GM18951 (cell line): ENCODE results near the gene HBEGF.

Experiments used
- POLR2A ChIP-seq: IDR thresholded peaks from 4 replicates; pipeline ENCODE4 v1.6.1; 2011; ENCODE audit warnings: mild to moderate bottlenecking; ENCODE audit not compliant: insufficient read length, insufficient read depth; ENCODE audit errors: extremely low read depth
- in situ Hi-C: fragments of 300-500 bp; cut with MboI; formaldehyde crosslinking; loops from one replicate; pipeline ENCODE4 v1.12.0; 2022; ENCODE audit warnings: low sequenced_read_pairs, mixed read lengths, inconsistent platforms; ENCODE audit not compliant: unreplicated experiment

Gene HBEGF

DNA sequence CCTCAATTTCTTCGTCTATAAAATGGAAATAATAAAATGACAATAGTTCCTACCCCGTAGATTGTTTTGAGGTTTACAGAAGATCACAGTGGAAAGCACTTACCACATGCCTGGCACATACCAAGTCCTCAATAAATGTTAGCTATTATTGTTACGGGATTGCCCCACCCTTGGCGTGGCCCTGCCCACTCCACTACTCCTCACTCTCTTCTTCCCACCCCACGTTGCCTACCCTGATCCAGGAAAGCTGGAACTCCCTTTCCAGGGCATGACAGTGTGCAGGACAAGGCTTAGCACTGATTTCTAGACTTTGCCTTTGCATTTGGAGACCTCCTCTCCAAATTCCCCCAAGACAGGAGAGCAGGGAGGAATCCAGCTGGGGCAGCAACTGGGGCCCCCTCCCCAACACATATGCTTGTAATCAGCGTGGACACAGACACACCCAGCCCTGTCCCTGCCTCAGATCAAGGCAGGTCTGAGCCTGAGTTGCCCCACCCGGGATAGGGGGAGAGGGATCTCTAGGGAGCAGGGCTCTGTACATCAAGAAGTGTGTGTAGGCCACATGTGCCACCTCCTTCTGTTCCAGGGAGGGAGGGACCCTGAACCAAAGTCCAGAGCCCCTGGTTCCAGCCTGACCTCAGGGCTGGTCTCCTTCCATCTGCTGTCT is 20.3 kb upstream of the HBEGF start:
- TF ChIP-seq POLR2A, result no peak
- in situ Hi-C loops, result loop anchor here (10.0 kb wide), 1 partner anchor 348 kb away; no protein-coding TSS in a partner anchor

DNA sequence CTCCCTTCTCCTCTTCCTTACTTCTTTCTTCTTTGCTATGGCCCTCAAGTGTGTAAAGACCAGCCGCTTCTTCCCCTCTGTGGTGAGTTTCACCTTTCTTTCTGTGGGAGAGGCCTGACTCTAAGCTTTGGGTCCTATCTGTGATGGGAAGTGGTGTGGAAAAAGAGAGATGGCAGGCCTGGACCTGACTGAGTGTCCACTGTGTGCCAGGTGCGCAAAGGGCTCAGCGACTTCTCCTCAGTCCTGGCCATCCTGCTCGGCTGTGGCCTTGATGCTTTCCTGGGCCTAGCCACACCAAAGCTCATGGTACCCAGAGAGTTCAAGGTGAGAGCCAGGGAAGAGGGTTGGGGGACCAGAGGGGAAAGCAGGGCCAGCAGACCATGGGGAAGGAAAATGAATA is 19.5 kb upstream of the HBEGF start:
- in situ Hi-C loops, result loop anchor here (10.0 kb wide), 1 partner anchor 349 kb away; no protein-coding TSS in a partner anchor
- TF ChIP-seq POLR2A, result no peak

DNA sequence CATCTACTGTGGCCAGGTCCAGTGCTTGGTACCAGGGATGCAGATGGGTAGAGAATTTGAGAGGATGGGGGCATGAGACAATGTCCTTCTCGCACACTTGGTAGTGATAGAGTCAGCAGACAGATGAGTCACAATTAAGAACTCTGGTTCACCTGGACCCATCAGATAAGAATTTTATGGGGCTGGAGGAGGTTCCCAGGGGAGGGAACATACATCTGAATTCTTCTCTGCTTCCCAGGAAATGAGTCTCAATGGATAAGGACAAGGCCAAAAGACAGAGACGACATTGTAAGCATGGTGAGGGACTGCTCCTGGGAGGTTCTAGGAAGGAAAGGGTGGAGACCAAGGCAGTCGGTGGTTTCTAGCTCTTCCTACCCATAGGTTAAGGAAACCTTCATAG is 18.9 kb upstream of the HBEGF start:
- TF ChIP-seq POLR2A, result no peak

DNA sequence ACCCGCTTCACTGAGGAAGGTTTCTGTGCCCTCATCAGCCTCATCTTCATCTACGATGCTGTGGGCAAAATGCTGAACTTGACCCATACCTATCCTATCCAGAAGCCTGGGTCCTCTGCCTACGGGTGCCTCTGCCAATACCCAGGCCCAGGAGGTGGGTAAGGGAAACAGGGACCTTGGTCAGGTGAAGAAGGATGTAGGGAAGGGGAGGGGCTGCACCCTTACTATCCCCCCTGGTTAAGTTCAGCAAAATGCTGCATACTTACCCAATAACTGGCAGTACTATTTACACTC is 18.0 kb upstream of the HBEGF start:
- no peak for TF ChIP-seq POLR2A
- in situ Hi-C loops, result loop anchor here (10.0 kb wide), 1 partner anchor 350 kb away; no protein-coding TSS in a partner anchor

More for the DNA sequence above, 18.9 kb upstream of the HBEGF start:
- in situ Hi-C loops, result loop anchor here (10.0 kb wide), 1 partner anchor 350 kb away; no protein-coding TSS in a partner anchor

DNA sequence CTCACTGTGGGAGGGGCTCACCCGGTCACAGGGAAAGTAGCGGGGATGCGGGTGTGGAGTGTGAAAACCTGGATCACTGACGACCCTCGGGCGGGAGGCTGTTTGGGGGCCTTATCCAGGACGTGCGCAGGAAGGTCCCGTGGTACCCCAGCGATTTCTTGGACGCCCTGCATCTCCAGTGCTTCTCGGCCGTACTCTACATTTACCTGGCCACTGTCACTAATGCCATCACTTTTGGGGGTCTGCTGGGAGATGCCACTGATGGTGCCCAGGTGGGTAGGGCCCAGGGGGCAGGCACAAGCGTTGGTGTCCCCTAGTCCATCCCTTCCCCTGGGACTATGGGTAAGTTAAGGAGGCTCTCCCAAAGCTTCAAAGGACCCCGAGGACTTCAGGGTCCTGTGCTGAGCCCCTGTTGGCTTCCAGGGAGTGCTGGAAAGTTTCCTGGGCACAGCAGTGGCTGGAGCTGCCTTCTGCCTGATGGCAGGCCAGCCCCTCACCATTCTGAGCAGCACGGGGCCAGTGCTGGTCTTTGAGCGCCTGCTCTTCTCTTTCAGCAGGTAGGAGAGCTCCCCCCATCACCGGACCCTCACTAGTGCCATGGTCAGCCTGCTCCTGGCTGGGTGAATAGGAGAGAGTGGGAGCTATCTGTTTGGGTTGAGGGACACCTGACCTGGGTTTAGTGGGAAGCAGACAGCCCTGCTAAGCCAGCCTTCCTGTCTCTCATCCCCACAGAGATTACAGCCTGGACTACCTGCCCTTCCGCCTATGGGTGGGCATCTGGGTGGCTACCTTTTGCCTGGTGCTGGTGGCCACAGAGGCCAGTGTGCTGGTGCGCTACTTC is 17.4 kb upstream of the HBEGF start:
- in situ Hi-C loops, result loop anchor here (10.0 kb wide), 1 partner anchor 351 kb away; no protein-coding TSS in a partner anchor
- no peak for TF ChIP-seq POLR2A

DNA sequence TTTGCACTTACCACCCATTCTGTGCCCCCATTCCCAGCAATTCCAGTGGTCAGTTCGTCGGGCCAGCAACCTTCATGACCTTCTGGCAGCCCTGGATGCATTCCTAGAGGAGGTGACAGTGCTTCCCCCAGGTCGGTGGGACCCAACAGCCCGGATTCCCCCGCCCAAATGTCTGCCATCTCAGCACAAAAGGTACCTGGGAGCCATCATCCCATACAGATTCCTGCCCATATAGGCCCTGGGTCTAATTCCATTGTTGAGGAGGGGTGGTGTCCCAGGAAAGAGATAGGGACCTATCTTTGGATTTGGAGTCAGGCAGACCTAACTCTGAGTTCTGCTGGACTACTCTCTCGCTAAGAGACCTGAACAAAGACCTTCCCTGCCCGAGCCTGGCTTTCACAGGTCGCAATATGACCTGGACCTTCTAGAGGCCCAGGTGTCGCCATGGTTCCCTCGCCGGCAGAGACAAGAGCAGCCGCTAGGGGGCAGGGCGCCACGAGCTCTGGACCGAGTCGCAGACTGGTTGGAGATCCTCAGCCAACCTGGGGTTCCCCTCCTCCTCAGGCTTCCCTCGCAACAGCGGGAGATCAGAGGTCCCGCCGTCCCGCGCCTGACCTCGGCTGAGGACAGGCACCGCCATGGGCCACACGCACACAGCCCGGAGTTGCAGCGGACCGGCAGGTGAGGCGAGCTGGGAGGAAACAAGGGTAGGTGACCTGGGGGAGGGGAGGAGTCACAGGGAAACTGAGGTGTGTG is 16.6 kb upstream of the HBEGF start:
- TF ChIP-seq POLR2A, result no peak

DNA sequence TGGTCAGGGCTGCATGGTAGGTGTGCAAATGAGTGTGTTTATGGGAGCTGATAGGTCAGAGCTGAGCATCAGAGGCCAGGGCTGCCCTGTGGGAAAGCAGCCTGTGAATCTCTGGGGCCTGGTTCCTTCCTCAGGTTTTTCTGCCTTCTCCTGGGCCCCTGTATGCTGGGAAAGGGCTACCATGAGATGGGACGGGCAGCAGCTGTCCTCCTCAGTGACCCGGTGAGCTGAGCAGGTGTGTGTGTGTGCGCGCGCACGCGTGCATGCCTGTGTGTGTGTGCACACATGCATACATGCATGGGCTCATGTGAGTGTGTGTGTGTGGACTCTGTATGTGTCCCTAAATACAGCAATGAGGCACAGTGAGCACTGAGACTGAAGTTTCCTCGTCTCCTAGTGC is 15.9 kb upstream of the HBEGF start:
- no peak for TF ChIP-seq POLR2A
- in situ Hi-C loops, result loop anchor here (10.0 kb wide), 1 partner anchor 352 kb away; no protein-coding TSS in a partner anchor

More for the DNA sequence above, 16.6 kb upstream of the HBEGF start:
- in situ Hi-C loops, result loop anchor here (10.0 kb wide), 1 partner anchor 352 kb away; no protein-coding TSS in a partner anchor

DNA sequence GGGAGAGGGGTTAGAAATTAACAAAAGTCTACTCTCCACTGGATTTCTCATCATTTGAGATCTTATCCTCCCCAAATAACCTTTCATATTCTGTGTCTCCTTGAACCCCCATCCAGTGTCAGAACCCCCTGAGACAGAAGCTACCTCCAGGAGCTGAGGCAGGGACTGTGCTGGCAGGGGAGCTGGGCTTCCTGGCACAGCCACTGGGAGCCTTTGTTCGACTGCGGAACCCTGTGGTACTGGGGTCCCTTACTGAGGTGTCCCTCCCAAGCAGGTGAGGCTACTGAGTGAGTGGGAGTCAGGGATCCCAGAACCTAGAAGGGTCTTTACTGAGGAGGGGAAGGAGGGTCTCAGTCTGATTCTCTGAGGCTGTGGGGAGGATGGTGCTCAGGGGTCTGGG is 15.5 kb upstream of the HBEGF start:
- in situ Hi-C loops, result loop anchor here (10.0 kb wide), 1 partner anchor 353 kb away; no protein-coding TSS in a partner anchor
- TF ChIP-seq POLR2A, result no peak

DNA sequence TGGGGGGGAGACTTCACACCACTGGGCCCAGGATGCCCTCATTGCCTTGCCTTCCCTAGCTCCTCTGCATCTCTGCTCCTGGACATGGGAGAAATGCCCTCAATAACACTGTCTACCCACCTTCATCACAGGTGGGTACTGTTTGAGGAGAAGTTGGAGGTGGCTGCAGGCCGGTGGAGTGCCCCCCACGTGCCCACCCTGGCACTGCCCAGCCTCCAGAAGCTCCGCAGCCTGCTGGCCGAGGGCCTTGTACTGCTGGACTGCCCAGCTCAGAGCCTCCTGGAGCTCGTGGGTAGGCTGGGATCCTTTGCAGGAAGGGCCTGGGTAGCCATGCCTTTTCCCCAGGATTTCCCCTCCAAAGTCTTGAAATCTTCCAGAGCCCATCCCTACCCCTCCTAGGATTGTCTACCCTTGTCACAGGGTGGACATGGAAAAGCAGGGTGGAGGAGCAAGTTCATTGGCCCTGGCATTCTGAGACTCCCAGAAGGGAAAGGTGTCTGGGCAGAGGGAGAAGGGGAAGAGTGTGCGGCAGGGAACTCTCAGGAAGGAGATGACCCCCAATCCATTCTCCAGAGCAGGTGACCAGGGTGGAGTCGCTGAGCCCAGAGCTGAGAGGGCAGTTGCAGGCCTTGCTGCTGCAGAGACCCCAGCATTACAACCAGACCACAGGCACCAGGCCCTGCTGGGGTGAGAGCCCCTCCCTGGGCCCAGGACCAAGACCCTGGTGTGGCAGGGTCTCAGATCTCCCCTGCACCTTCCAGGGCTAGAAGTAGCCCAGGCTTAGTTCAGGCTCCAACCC is 14.5 kb upstream of the HBEGF start:
- no peak for TF ChIP-seq POLR2A
- in situ Hi-C loops, result loop anchor here (10.0 kb wide), 1 partner anchor 354 kb away; no protein-coding TSS in a partner anchor

DNA sequence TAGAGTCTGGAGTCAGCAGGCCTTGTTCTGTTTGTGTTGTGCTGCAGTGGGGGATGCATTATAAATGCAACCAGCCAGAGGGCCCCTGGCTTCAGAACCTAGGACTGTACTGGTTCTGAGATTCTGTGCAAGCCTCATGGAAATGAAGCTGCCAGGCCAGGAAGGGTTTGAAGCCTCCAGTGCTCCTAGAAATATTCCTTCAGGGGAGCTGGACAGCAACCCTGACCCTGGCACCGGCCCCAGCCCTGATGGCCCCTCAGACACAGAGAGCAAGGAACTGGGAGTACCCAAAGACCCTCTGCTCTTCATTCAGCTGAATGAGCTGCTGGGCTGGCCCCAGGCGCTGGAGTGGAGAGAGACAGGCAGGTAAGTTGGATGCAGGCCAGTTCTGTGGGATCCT is 13.7 kb upstream of the HBEGF start, which contains the start of gene SLC4A9:
SLC4A9 (plus strand) TSS at position 94 of the 400 bp plus-strand sequence; CDS start at position 137, 43 bp downstream.
- no peak for TF ChIP-seq POLR2A
- in situ Hi-C loops, result loop anchor here (10.0 kb wide), 1 partner anchor 355 kb away; no protein-coding TSS in a partner anchor

DNA sequence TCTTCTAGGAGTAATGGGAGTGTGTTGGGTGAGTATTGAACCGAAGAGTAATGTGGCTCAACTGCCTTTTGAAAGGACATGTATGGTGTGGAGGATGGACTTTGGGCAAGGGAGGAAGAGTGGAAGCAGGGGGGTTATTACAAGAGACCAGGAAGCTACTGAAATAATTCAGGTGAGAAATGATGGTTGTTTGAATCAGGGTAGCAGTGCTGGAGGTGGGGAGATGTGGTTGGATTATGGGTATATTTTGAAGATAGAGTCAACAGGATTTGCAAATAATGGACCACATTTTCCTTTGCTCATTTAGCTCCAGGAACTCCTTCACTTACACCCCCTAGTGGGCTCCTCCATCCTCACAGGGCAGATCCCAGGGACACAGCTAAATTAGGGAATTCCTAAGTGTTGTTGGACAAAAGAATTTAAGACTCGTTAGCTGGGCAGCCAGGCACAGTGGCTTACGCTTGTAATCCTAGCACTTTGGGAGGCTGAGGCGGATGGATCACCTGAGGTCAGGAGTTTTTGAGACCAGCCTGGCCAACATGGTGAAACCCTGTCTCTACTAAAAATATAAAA is 12.4 kb upstream of the HBEGF start:
- no peak for TF ChIP-seq POLR2A
- in situ Hi-C loops, result loop anchor here (5.0 kb wide), 1 partner anchor 122 kb away; no protein-coding TSS in a partner anchor

DNA sequence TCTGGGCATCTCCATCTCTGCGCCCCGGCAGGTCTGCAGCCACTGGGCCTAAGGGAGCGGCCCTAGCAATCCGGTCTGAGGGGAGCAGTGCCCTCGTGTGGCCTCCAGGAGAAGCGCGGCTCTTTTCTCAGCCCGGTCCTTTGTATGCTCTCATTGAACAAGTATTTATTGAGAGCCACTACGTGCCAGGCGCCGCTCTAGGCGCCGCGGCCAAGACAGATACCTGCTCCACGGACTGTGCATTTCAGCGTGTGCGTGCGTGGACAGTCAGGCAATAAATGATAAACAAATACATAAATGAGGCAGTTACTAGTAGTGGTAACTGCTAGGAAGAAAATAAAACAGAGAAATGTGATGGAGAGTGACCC is 11.3 kb upstream of the HBEGF start:
- TF ChIP-seq POLR2A, result no peak
- in situ Hi-C loops, result loop anchor here (5.0 kb wide), 1 partner anchor 120 kb away; no protein-coding TSS in a partner anchor
